OCI-LY1 (cell line): ENCODE data around the gene MYO16.

Experiments used
- EZH2 ChIP-seq: fragments of 200-600 bp; sonication (generic), shearing (Covaris generic); IDR thresholded peaks from 2 replicates; pipeline ENCODE4 v1.8.0; 2017; ENCODE audit warnings: borderline replicate concordance, mixed run types, mild to moderate bottlenecking, antibody characterized with exemption, low read length, moderate library complexity, mixed read lengths
- TF ChIP-seq, protein P1 (sequence below): fragments of 200-600 bp; sonication (generic), shearing (Covaris generic); IDR thresholded peaks from 2 replicates; pipeline ENCODE4 v1.5.1; 2017; ENCODE audit warnings: mild to moderate bottlenecking, antibody characterized with exemption, low read length, moderate library complexity, mixed read lengths

DNA sequence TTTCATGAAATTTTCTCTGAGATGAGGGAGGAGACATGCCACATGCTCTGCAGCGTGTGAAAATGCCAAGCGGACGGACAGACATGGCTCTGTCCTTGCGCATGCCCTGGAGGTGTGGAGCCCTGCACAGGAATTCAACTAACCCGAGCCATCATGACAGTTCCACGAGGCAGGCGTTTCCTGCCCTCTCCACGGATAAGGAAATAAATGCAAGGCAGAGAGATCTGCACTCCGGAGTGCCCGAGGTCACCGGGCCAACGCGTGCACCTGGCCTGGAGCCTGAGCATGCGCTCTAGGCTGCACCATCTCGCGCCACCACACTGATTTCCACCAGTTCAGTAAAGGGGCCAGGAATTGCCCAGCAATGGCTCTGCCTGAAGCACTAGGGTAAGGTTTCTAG lies 298.2 kb downstream of the MYO16 start:
- TF ChIP-seq, protein P1, sequence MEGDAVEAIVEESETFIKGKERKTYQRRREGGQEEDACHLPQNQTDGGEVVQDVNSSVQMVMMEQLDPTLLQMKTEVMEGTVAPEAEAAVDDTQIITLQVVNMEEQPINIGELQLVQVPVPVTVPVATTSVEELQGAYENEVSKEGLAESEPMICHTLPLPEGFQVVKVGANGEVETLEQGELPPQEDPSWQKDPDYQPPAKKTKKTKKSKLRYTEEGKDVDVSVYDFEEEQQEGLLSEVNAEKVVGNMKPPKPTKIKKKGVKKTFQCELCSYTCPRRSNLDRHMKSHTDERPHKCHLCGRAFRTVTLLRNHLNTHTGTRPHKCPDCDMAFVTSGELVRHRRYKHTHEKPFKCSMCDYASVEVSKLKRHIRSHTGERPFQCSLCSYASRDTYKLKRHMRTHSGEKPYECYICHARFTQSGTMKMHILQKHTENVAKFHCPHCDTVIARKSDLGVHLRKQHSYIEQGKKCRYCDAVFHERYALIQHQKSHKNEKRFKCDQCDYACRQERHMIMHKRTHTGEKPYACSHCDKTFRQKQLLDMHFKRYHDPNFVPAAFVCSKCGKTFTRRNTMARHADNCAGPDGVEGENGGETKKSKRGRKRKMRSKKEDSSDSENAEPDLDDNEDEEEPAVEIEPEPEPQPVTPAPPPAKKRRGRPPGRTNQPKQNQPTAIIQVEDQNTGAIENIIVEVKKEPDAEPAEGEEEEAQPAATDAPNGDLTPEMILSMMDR, result no peak
- TF ChIP-seq EZH2, result no peak
